Colonic mucosa (tissue), 4 donors: Measurements from ENCODE around the gene AURKB. TPM values are rescaled to one million over a fixed set of nuclear protein-coding genes. Genes with fewer than 3 reads are reported as not detected.

Experiments
- DNase-seq: peaks from one replicate; pipeline ENCODE4 v3.0.0-alpha.2; 2020
- H3K27ac ChIP-seq: fragments of 200-600 bp; one replicate; pipeline ENCODE4 v1.8.0; 2021
- H3K27me3 ChIP-seq: fragments of 200-600 bp; one replicate; pipeline ENCODE4 v1.8.0; 2021
- H3K36me3 ChIP-seq: fragments of 200-600 bp; one replicate; pipeline ENCODE4 v1.8.0; 2021
- H3K4me1 ChIP-seq: fragments of 200-600 bp; one replicate; pipeline ENCODE4 v1.8.0; 2021; ENCODE audit warnings: mild to moderate bottlenecking
- H3K4me3 ChIP-seq: fragments of 200-600 bp; one replicate; pipeline ENCODE4 v1.8.0; 2021
- H3K9ac ChIP-seq, 2 donors: one replicate each; pipeline ENCODE4 v1.7.0; 2013; ENCODE audit warnings: control low read depth in 2 of 2, low read depth in 2 of 2, low read length in 2 of 2
- H3K9me3 ChIP-seq: fragments of 200-600 bp; one replicate; pipeline ENCODE4 v1.8.0; 2021
- CTCF ChIP-seq: fragments of 200-600 bp; IDR thresholded peaks from one replicate; pipeline ENCODE4 v1.8.0; 2022; ENCODE audit warnings: antibody characterized with exemption, mild to moderate bottlenecking
- intact Hi-C: fragments of 100-400 bp; cut with DNase I; formaldehyde crosslinking; loops from one replicate; pipeline ENCODE4 v1.14.1; 2022
- microRNA-seq: library from miRNA; unstranded; fragments of <30 nt; microRNA quantifications from one replicate; pipeline ENCODE4, GENCODE V29; 2019
- total RNA-seq, 2 donors: library from RNA; stranded (reverse); fragmentation: NEBNext Ultra II Directional in 1 of 2; extraction: Animal tissue kit (Norgen Biotek cat#: 25700) in 1 of 2; gene quantifications; one replicate each; pipeline ENCODE4 v1.2.1, GENCODE V29; 2021
- donor health status: healthy.
- donor health status: DM: no; HTN: no; CAD: no.
- donor health status: DM: no; HTN: no; CAD: no.

Gene AURKB
- total RNA-seq, 2 donors from 2014 or later = 18.6 to 86.4 TPM

- Histone ChIP-seq H3K4me3 (peak overlapping the region; percentile 57), H3K4me1 (peaks cover 21% of the 10 kb centered on the region), H3K9me3 (no peaks in the 10 kb centered on the region), H3K27me3 (no peaks in the 10 kb centered on the region), H3K36me3 (no peaks in the 10 kb centered on the region), H3K27ac (peak overlapping the region; percentile 97), H3K9ac (peak overlapping the region; percentile 99 to 100)
- TF ChIP-seq CTCF = no peak
- intact Hi-C loops = no loop called here
- DNase-seq = peak; percentile 100
Observed at GRCh38 chr17:8156246-8156992, 54.0 kb downstream of the AURKB start.

GRCh38 chr17:8155996-8156245 lies 54.5 kb downstream of the AURKB start:
- Histone ChIP-seq H3K9ac (peak overlapping the region; percentile 99 to 100), H3K9me3 (no peaks in the 10 kb centered on the region), H3K4me1 (peaks cover 17% of the 10 kb centered on the region), H3K27ac (peak overlapping the region; percentile 93), H3K27me3 (no peaks in the 10 kb centered on the region), H3K4me3 (peak overlapping the region; percentile 57), H3K36me3 (no peaks in the 10 kb centered on the region)
- intact Hi-C loops = no loop called here
- no peak for TF ChIP-seq CTCF
- DNase-seq = no peak

- Histone ChIP-seq H3K4me3 (peak overlapping the region; percentile 57), H3K9me3 (no peaks in the 10 kb centered on the region), H3K4me1 (peaks cover 20% of the 10 kb centered on the region), H3K27ac (peak overlapping the region; percentile 93), H3K9ac (peak overlapping the region; percentile 99 to 100), H3K36me3 (no peaks in the 10 kb centered on the region), H3K27me3 (no peaks in the 10 kb centered on the region)
- DNase-seq = no peak
- intact Hi-C loops = no loop called here
- no peak for TF ChIP-seq CTCF
Observed at GRCh38 chr17:8155231-8155995, 55.0 kb downstream of the AURKB start.

Small RNA genes lying within 50 kb of the gene (microRNA-seq; reads per million reads assigned to microRNA genes)
- 3.3 reads per million for gene MIR4521

Other genes with a start within 250 kb of the AURKB start
- gene GUCY2D, start 208.0 kb downstream of the AURKB start, total RNA-seq = under 1 TPM; 0.21 to 0.37 TPM
- under 1 TPM; 0.52 to 0.56 TPM for gene ALOX15B, start 171.5 kb downstream of the AURKB start, total RNA-seq
- under 1 TPM; 0.48 to 0.69 TPM for gene ALOX12B, start 122.9 kb downstream of the AURKB start, total RNA-seq
- not detected for gene ALOXE3, start 92.1 kb downstream of the AURKB start, total RNA-seq
- not detected for gene HES7, start 86.5 kb downstream of the AURKB start, total RNA-seq
- 10 to 100 TPM; 19.7 to 43.6 TPM for gene PER1, start 58.2 kb downstream of the AURKB start, total RNA-seq
- 10 to 100 TPM; 34.0 to 38.8 TPM for gene VAMP2, start 47.6 kb downstream of the AURKB start, total RNA-seq
- 10 to 100 TPM; 13.2 to 17.0 TPM for gene TMEM107, start 34.2 kb downstream of the AURKB start, total RNA-seq
- gene BORCS6, start 20.4 kb downstream of the AURKB start, total RNA-seq = 10 to 100 TPM; 11.7 to 12.4 TPM
- gene CTC1, start 37.5 kb upstream of the AURKB start, total RNA-seq = 10 to 100 TPM; 30.5 to 42.3 TPM
- gene PFAS, start 38.7 kb upstream of the AURKB start, total RNA-seq = 10 to 100 TPM; 13.6 to 61.7 TPM
- 10 to 100 TPM; 16.8 to 26.5 TPM for gene RANGRF, start 78.1 kb upstream of the AURKB start, total RNA-seq
- 10 to 100 TPM in 1 of 2 donors, 1 to 10 TPM in 1; 4.0 to 11.6 TPM for gene SLC25A35, start 84.8 kb upstream of the AURKB start, total RNA-seq
- 1 to 10 TPM; 1.4 to 2.7 TPM for gene ARHGEF15, start 99.7 kb upstream of the AURKB start, total RNA-seq
- gene ODF4, start 129.3 kb upstream of the AURKB start, total RNA-seq = not detected
- gene RPL26, start 172.6 kb upstream of the AURKB start, total RNA-seq = 1,000 to 10,000 TPM; 1,223 to 1,367 TPM
- gene RNF222, start 187.3 kb upstream of the AURKB start, total RNA-seq = not detected
- gene NDEL1, start 225.3 kb upstream of the AURKB start, total RNA-seq = 10 to 100 TPM; 47.1 TPM